Loucy (cell line): ENCODE measurements around the gene ASB10.

Source experiments
- H2AFZ ChIP-seq: fragments of 200-600 bp; sonication (generic); 2 replicates; pipeline ENCODE4 v1.6.0; 2016; ENCODE audit warnings: antibody characterized with exemption, mild to moderate bottlenecking, low read length, moderate library complexity
- H3F3A ChIP-seq: fragments of 200-600 bp; 2 replicates; pipeline ENCODE4 v1.6.0; 2016; ENCODE audit warnings: antibody characterized with exemption, low read depth, mild to moderate bottlenecking
- H3K27me3 ChIP-seq: fragments of 200-600 bp; sonication (generic); 2 replicates; pipeline ENCODE4 v1.6.1; 2014; ENCODE audit warnings: low read length, mild to moderate bottlenecking; ENCODE audit not compliant: insufficient read depth, poor library complexity, severe bottlenecking
- H3K36me3 ChIP-seq: fragments of 200-600 bp; sonication (generic); 2 replicates; pipeline ENCODE4 v1.6.1; 2016; ENCODE audit warnings: low read length; ENCODE audit not compliant: insufficient read depth
- H3K4me1 ChIP-seq: fragments of 200-600 bp; sonication (generic); 2 replicates; pipeline ENCODE4 v1.5.1; 2014; ENCODE audit warnings: low read length, mild to moderate bottlenecking; ENCODE audit not compliant: insufficient read depth, poor library complexity, severe bottlenecking
- H3K4me2 ChIP-seq: fragments of 200-600 bp; sonication (generic); 2 replicates; pipeline ENCODE4 v1.6.0; 2014; ENCODE audit warnings: antibody characterized with exemption, low read length, low read depth, mild to moderate bottlenecking; ENCODE audit not compliant: poor library complexity, severe bottlenecking
- H3K4me3 ChIP-seq: fragments of 200-600 bp; sonication (generic); 2 replicates; pipeline ENCODE4 v1.5.1; 2014; ENCODE audit warnings: low read length, mild to moderate bottlenecking, mixed read lengths; ENCODE audit not compliant: poor library complexity, severe bottlenecking
- H3K79me2 ChIP-seq: fragments of 200-600 bp; sonication (generic); 2 replicates; pipeline ENCODE4 v1.6.1; 2014; ENCODE audit warnings: low read length; ENCODE audit not compliant: insufficient read depth
- H3K9ac ChIP-seq: fragments of 200-600 bp; sonication (generic); 2 replicates; pipeline ENCODE4 v1.6.0; 2014; ENCODE audit warnings: mild to moderate bottlenecking, low read depth, low read length, moderate library complexity; ENCODE audit not compliant: poor library complexity, severe bottlenecking
- H3K9me2 ChIP-seq: fragments of 200-600 bp; sonication (generic); replicated peaks from 2 replicates; pipeline ENCODE4 v1.6.1; 2016; ENCODE audit warnings: low read depth, low read length, mixed read lengths
- H3K9me3 ChIP-seq: fragments of 200-600 bp; sonication (generic); 2 replicates; pipeline ENCODE4 v1.6.1; 2014; ENCODE audit warnings: mild to moderate bottlenecking, antibody characterized with exemption, low read length, low read depth; ENCODE audit not compliant: insufficient read depth
- H4K20me1 ChIP-seq: fragments of 200-600 bp; sonication (generic); 2 replicates; pipeline ENCODE4 v1.6.0; 2014; ENCODE audit warnings: antibody characterized with exemption, low read length, mild to moderate bottlenecking; ENCODE audit not compliant: insufficient read depth, poor library complexity, severe bottlenecking
- CTCF ChIP-seq: fragments of 200-600 bp; sonication (generic); conservative IDR thresholded peaks from 2 replicates; pipeline ENCODE4 v1.5.1; 2014; ENCODE audit warnings: mild to moderate bottlenecking, antibody characterized with exemption, low read length
- EZH2phosphoT487 ChIP-seq: fragments of 200-600 bp; IDR thresholded peaks from 2 replicates; pipeline ENCODE4 v1.6.1; 2018; ENCODE audit warnings: antibody characterized with exemption, mild to moderate bottlenecking, moderate library complexity, borderline replicate concordance

Gene ASB10

GRCh38 chr7:151137076-151137675 is 49.9 kb downstream of the ASB10 start:
- Histone ChIP-seq H2AFZ (no peak overlapping the region), H3K4me2 (no peak overlapping the region)

GRCh38 chr7:151135866-151136843 is 50.9 kb downstream of the ASB10 start:
- Histone ChIP-seq H3K9me2 (no peaks in the 10 kb centered on the region), H3K36me3 (peaks cover 44% of the 10 kb centered on the region; the same call in 1 of the 2 replicates), H2AFZ (no peak overlapping the region), H3K9ac (no peak overlapping the region), H4K20me1 (no peaks in the 10 kb centered on the region), H3K4me1 (no peaks in the 10 kb centered on the region), H3K4me3 (no peak overlapping the region), H3F3A (no peaks in the 10 kb centered on the region), H3K27me3 (no peaks in the 10 kb centered on the region), H3K79me2 (no peaks in the 10 kb centered on the region), H3K4me2 (no peak overlapping the region), H3K9me3 (no peaks in the 10 kb centered on the region)
- TF ChIP-seq CTCF, result no peak
- no peak for TF ChIP-seq EZH2phosphoT487

More at GRCh38 chr7:151137076-151137675, 49.9 kb downstream of the ASB10 start:
- Histone ChIP-seq H3K27me3 (no peaks in the 10 kb centered on the region), H3K4me1 (no peaks in the 10 kb centered on the region), H3K4me3 (no peak overlapping the region), H3K36me3 (peaks cover 36% of the 10 kb centered on the region; the same call in 1 of the 2 replicates), H3K9me3 (no peaks in the 10 kb centered on the region), H3K9ac (no peak overlapping the region), H3F3A (no peaks in the 10 kb centered on the region), H3K9me2 (no peaks in the 10 kb centered on the region), H4K20me1 (no peaks in the 10 kb centered on the region), H3K79me2 (no peaks in the 10 kb centered on the region)
- TF ChIP-seq EZH2phosphoT487 (no peak), CTCF (no peak)

GRCh38 chr7:151135525-151135845 is 51.6 kb downstream of the ASB10 start:
- no peak for TF ChIP-seq CTCF
- no peak for TF ChIP-seq EZH2phosphoT487
- H3K36me3 ChIP-seq, result peaks cover 50% of the 10 kb centered on the region; the same call in 1 of the 2 replicates

More at GRCh38 chr7:151135525-151135845, 51.6 kb downstream of the ASB10 start:
- H3K9me2 ChIP-seq, result no peaks in the 10 kb centered on the region
- H3F3A ChIP-seq, result no peaks in the 10 kb centered on the region
- H3K4me1 ChIP-seq, result no peaks in the 10 kb centered on the region
- H3K27me3 ChIP-seq, result no peaks in the 10 kb centered on the region
- no peak overlapping the region for H3K4me3 ChIP-seq
- no peaks in the 10 kb centered on the region for H4K20me1 ChIP-seq
- H2AFZ ChIP-seq, result no peak overlapping the region
- H3K4me2 ChIP-seq, result no peak overlapping the region
- H3K9ac ChIP-seq, result no peak overlapping the region
- H3K9me3 ChIP-seq, result no peaks in the 10 kb centered on the region
- no peaks in the 10 kb centered on the region for H3K79me2 ChIP-seq
